C1 segment of cervical spinal cord (tissue), 14 donors: ENCODE measurements around the gene MSANTD1.

Source experiments
- DNase-seq, 14 donors: peaks; one replicate each; lab custom pipeline; 2025; lab: John Stamatoyannopoulos, UW

Gene MSANTD1

DNA sequence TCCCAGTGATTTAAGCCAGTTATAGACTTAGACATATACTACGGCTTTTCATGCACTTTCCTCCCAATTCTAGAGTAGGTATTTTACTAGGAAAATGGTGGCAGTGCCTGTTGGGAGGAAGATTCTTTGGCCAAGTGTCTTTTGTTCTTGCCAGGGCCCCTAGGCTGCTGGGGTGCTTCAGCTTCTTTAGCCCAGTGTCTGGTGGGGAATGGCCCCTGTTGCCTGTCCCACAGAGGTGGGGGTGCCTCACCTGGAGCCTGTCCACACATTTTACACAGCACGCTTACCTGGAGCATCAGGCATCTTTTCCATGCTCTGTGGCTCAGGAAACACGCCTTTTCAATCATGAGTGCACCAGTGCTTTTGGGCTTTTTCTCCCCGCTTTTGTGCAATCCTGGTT lies 33.2 kb upstream of the MSANTD1 start:
- DNase-seq: no peak

DNA sequence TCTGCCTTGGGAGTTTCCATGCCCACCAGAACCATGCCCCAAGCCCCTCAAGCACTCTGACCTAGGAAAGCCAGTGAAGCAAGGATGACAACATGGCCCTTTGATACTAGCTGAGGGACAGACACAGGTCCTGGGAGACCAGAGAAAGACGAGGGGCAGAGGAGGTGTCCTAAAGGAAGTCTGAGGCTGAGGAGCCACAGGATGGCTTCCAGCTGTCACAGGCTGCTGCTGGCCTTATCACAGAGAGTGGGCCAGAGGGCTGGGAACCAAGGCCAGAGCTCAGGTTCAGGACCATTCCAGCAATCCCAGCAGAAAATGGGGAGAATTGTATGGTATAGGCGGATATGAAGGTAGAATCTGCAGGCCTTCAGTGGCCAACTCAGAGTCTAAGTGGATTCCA lies 31.7 kb upstream of the MSANTD1 start:
- no peak for DNase-seq

DNA sequence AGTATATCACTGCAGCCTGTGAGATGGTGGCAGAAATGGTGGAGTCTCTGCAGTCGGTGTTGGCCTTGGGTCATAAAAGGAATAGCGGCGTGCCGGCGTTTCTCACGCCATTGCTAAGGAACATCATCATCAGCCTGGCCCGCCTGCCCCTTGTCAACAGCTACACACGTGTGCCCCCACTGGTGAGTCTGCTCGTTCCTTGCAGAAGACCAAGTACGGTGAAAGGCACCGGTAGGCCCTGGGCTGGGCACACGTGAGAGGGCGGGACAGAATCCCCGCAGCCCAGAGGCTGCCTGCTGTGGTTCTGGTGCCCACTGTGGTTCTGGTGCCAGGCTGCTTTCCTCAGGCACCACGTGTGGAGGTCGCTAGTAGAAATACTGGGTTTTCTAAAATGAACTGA lies 31.2 kb upstream of the MSANTD1 start:
- DNase-seq: no peak

DNA sequence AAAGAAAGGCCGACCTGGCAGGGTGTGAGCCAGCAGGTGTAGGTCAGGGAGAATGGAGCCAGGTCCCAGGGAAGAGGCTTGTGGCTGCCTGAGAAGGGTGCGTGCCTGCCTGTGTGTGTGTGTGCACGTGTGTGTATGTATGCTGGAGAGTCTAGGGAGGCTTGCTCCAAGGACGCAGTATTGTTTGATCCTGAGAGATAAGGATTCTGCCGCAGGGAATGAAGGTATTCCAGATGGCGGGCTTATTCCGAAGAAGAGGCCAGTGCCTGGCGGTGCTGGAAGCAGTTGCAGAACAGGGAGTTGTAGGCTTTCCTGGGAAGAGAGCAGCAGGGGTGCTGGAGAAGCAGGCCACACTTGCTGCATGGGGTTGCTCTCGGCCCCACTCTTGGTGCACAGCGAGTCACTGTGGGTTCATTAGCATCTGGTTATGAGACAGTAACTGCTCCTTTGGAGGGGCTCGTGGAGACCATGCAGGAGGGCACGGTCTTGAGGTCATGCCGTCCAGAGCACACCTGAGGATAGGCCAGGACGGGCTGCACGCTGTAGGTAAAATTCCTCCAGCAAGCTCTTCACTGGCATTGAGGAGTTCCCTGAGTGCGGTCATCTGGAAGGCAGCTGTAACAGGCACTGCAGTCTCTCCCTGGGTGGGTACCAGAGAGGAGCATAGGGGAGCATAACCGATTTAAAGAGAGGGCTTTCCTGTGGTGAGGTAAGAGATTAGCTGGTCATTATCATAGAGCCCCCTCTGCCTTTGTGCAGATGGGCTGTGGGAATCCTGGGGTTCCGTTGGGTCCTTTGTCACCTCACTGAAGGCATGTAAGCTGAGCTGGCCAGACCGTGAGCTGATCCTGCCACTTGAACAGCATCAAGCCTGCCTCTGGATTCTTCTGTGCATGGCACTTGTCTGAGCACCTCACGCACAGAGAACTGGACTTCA lies 29.9 kb upstream of the MSANTD1 start:
- no peak for DNase-seq

DNA sequence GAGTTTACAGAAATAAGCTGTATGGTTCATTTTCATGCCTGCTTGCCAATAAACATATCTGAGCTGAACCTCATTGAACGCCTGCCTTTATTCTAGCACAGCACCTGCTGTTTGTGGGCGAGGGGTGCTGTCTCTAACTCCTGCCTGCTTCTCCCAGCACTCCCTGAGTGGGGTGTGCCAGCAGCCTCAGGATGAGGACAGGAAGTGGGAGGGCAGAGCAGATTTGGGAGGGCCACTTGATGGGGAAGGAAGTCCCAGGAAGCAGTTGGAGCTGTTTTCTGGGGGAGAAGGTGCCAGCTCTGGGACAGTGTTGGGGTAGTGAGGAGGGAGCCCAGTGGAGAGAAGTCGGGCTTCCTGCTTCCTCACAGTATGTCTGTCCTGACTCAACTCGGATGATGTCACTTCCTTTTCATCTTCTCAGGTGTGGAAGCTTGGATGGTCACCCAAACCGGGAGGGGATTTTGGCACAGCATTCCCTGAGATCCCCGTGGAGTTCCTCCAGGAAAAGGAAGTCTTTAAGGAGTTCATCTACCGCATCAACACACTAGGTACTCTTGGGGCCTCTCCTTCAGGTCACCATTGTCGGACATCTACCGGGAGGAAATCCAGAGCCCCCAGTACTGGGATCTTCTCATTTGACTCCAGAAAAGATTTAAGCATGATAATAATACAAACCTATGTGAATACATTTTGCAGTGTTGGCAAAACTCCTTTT lies 29.0 kb upstream of the MSANTD1 start:
- peak in 1 of 14 donors; percentile 27 for DNase-seq

DNA sequence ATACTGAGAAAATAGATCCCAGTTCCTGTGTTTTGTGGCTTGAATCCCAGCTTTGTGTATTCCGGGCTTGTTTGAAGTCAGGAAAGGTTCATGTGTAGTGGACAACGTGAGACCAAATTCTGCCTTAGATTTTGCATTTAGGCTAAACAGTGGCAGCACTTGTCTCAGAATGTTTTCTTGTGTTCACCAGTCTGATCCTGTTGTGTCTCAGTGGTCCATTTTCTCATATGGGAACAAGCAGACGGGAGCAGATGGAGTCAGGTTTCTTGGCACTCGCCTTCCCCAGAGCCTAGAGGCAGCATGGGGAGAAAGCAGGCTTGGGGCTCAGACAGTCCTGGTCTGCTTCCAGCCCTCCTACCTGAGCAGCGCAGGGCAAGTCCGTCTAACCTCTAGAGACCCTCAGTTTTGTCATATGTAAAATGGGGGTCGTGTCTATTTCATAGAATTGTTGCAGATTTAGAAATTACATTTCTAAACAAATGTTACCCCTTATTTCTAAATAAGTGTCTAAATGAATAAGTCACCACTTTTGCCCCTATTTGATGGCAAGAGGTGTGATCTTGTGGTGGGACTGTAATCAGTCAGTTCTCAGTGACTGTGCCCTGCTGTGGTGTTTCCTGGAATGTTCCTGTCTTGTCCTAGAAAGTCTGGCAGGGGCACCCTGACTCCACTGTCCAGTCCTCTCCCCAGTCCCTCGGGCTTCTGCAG lies 28.3 kb upstream of the MSANTD1 start:
- peak in 2 of 14 donors; percentile 10 to 88 for DNase-seq

DNA sequence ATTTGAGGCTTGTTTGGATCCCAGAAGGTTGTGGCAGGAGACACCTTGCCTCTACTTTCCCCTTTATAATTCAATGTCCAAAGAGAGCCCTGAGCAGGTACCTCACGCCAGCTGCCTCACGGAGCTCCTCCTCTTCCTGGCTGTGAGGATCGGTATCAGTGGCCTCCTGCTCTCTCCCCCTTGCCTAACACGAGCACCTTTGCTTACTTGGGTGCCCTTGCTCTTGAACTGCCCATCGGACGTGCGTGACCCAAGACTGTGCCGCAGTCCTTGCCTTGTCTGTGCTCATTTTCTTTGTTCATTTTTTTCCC lies 27.8 kb upstream of the MSANTD1 start:
- DNase-seq: no peak

DNA sequence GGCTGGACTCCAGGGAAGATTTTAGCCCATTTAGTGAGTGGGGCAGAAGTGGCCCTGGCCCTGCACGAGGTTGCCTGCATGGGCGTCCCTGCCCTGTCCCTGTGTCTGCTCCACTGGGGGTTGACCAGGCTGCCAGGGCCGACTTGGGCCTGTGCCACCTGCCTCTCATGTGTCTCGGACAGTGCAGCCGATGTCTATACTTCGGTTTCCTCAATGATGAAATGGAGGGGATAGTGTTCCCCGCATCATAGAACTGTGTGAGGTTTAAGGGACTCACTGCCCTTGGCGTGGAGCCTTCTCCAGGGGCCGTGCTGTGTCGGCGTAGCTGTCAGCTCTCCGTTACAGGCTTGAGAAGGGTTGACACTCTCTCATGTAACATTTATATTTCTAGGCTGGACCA lies 27.0 kb upstream of the MSANTD1 start:
- no peak for DNase-seq

DNA sequence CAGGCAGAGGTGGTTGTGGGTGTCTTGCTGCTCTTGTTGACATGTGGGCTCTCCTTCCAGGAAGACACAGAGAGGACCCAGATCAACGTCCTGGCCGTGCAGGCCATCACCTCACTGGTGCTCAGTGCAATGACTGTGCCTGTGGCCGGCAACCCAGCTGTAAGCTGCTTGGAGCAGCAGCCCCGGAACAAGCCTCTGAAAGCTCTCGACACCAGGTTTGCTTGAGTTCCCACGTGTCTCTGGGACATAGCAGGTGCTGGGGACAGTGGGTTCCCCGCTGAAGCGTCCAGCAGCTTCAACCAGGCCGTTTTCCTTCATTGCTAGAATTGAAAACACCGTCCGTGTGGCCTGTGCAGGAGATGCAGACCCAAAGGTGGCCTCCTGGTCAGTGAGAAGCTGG lies 25.6 kb upstream of the MSANTD1 start:
- no peak for DNase-seq

DNA sequence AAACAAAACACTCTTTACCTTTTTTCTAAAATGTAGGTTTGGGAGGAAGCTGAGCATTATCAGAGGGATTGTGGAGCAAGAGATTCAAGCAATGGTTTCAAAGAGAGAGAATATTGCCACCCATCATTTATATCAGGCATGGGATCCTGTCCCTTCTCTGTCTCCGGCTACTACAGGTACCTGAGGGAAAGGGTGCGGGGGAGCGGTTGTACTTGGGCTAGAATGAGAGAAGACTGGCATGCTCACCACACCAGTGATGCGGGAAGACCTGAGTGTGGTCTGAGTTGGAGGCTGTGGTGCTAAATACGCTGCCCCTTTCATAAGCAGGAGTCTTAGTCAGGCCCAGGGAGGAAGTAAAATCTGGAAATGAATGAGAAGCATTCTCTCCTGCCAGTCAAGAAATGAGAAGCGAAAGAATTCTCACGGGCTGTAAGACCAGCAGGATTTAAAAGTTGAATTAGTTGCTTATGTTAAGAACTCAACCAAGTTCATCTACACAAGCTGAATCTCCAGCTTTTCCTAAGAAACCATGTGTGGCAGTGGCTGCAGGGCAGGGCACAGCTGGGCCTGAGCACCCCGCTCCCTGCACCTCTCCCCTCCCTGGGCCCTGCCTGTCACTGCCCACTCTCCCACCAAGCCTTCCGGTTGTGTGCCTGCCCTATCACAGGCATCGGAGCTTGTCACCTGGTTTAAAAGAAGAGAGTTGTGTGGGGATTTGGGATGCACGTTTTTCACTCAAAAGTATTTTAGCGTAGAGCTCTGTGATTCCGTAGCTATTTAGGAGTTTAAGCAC lies 24.8 kb upstream of the MSANTD1 start:
- no peak for DNase-seq

DNA sequence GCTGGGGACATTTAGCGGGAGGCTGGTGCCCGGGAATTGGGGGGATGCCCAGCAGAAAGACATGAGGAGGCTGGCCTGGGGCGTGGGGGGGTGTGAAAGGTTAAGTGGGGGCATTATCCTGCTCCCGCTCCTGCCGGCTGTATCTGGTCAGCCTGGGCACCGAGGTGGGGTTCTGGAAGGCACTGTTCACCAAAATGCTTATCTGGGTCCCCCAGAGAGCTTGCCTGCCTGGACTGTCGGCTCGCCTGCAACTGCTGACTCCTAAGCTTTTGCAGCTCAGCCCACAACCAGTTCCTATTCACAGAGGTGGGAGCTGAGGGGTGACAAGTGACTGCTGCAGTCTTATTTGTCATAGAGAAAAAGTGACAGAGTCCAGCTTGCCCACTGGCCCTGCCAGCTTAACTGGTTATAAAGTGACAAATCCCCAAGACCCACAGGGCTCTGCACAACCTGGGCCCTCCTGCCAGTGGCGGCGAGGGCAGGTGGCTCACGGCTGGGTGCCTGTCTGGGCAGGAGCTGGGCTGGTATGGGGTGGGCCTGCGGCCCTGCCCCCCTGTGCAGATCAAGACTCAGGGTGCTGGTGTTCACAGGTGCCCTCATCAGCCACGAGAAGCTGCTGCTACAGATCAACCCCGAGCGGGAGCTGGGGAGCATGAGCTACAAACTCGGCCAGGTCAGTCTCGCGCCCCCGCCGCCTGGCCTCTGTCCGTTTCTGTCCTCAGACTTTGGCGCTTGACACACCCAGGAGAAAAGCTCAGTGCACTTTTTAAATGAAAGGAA lies 23.7 kb upstream of the MSANTD1 start:
- DNase-seq: no peak

DNA sequence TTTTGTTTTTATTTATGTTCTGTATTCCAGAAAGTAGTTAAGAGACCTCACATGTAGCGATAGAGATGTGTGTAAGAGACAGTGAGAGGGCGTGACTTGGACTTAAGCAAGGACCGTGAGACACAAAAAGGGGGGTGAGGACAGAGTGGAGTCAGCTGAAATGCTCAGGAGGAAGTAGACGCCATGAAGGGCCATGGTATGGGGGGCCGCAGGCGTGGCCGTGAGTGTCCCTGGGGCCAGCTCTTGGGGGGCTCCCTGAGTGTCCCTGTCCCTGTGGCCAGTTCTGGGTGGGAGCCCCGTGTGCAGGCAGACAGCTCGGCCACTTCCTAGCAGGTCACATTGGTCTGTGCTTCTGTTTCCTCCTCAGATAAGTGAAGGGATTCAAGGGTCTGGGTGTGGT lies 23.0 kb upstream of the MSANTD1 start:
- DNase-seq: no peak

DNA sequence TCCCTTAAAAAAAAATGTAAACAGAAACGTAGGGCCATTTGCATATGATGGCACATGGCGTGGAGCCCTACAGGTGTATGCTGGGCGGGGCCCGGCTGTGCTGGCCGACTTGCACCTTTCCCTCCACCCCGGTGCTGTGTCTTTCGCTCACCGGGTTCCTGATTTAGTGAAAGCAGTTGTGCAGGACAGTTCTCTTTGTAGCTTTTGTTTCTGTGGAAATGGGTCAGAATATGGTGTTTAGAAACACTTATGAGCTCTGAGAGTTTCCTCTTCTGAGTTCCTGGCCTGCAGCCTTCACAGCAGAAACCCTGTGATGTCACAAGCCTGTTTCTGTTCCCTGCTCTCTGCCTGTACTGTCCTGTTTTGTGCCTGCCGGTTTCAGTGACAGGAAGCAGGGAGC lies 22.5 kb upstream of the MSANTD1 start:
- DNase-seq: peak in 8 of 14 donors; percentile 5 to 50 (median 22)

DNA sequence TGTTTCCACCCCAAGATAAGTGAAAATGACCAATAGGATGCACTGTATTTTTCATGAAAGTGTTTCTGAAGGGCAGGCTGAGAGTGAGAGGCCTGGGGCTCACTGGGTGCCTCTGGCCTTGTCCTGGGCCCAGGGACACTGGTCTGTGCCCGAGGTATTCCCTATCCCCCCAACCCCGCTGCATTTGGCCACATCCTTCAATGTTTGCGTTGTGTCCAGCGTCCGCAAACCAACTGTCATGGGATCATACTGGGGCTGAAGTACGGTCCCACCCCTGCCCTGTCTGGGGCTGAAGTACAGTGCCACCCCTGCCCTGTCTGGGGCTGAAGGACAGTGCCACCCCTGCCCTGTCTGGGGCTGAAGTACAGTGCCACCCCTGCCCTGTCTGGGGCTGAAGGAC lies 22.0 kb upstream of the MSANTD1 start:
- DNase-seq: no peak

DNA sequence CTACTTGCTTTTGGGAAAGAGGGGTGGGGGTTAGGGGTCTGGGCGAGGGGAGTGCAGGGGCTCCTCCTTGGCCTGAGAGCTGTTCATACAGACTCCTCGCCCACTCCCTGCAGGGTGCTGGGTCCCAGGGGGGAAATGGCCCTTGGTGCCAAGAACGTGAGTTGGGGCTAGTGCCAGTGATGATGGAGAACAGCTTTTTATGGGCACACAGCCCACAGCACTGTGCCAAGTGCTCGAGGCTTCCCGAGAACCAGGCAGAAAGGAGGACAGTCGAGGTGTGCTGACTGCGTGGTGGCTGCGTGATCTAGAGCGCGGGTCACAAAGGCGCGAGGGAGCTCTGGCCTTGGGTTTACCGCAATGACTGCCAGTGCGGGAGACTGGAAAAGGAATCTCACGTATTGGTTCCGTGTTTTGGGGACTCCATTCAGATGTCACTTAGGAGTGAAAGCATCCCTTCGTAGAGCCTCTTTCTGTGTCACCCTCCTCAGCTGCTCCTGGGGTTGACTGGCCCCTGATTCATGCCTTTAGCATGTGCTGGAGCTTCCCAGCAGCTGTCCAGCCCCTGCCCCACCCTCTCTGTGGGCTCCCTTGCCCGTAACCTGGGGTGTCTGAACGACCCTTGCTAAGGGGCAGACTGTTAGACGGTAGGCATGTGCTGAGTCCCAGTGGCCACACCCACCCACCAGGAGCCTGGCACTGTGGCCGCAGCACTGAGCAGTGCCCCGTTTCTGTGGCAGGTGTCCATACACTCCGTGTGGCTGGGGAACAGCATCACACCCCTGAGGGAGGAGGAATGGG lies 20.9 kb upstream of the MSANTD1 start:
- peak in 1 of 14 donors; percentile 38 for DNase-seq

DNA sequence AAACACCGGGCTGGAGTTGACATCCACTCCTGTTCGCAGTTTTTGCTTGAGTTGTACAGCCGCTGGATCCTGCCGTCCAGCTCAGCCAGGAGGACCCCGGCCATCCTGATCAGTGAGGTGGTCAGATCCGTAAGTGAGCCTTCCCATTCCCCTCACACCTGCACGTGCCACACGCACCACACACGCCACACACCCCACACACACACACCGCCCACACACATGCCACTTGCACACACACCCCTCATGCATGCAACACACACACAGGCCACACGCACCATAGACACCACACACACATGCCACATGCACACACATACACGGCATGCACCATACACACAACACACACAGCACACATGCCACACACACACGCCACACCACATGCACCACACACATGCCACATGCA lies 20.1 kb upstream of the MSANTD1 start:
- DNase-seq: no peak

DNA sequence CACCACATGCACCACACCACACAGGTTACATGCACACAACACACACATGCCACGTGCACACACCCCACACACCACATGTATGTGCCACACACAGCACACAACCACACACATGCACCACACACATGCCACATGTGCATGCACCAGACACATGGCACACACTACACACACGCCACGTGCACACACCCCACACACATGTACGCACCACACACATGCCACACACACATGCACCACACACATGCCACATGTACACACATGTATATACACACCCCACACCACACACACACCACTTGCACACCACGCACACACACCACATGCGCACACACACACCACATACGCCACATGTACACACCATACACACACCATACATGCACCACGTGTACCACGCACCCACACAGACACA lies 19.6 kb upstream of the MSANTD1 start:
- DNase-seq: no peak

DNA sequence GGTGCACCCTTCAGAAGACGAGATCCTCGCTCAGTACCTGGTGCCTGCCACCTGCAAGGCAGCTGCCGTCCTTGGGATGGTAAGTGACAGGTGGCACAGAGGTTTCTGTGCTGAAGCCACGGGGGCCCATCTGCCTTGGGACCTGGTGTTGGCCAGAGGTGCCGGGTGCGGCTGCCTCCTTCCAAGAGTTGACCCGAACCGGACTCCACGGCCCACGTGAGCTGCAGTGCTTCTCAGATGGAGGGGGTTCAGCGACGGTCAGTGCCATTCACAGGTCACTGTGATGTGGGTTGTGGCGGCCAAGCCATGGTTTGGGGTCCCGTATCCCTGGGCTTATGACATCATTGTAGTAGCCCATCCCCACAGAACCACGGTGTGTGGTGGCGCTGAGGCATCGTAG lies 19.0 kb upstream of the MSANTD1 start:
- DNase-seq: no peak

DNA sequence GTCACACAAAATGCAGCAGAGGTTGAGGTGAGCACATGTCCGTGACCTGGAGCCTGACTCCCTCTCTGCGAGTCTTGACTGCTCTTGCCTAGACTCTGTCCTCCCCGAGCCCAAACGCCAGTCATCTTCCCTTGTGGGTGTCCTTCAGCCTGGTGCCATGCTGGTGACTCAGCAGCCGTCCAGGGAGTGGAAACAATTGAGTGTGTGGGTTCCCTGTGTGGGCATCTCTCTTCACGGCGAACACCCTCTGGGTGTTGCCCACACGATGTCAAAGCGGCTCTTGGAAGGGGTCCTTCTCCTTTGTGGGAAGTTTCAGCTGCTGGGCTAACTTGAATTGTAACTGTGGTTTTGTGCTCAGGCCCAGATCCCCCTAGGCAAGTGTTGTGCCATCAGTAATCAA lies 17.5 kb upstream of the MSANTD1 start:
- no peak for DNase-seq

DNA sequence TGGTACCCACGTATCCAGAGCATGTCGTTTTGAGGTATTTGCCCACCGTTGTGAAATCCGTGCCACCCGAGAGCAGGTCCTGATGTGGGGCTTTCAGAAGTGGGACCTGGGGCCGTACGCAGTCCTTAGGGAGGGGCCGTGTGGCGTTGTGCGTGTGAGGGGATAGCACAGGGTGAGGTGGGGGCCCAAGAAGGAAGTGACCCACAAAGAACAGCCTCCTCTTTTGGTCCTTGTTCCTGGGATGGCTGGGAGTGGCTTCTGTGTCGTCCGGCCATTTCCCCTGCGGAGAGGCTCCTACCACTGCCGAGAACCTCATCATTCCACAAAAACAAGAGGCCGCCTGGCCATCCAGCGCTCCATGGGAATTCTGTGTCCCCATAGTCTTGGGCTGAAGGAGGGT lies 17.0 kb upstream of the MSANTD1 start:
- DNase-seq: no peak
